HG03460 (cell line): Measurements from ENCODE around the gene SCTR.

Source experiments
- ATAC-seq: cut with Tn5 transposase; IDR thresholded peaks from one replicate; pipeline ENCODE4 v1.9.1; 2021; ENCODE audit not compliant: unreplicated experiment

Gene SCTR

DNA sequence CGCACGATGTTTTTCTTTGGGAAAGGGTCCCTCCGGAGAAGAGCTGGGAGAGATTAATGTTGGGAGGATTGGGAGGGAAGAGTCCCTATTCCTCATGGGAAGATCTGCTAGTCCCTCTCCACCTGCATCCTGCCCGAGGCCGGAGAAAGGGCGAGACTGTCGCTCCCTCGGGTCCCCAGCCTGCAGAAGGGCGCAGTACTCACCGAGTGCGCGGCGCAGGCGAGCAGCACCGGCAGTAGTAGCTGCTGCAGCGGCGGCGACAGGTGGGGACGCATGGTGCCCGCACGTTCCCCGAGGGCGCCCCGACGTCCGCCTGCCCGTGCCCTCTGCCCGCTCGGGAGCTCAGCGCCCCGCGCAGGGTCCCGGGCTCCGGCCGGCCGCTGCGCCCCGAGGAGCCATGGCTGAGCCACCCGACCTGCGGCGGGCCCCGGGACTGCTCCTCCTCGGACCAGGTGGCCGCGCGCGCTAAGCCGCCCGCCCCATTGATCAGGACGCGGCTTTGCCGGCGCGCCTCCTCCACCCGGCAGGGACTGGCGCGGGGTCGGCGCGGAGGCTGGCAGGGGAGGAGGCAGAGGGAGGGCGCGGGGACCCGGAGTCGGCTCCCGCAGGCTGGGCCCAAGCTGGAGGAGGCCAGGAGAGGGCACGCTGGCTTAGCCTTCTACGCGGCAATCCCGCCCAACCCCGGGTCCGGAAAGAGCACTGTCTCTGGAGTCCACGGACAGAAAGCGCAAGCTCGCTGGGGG is at the start of gene SCTR:
Gene SCTR (minus strand): TSS at position 532 of the 743 bp plus-strand sequence. CDS start 257 bp downstream, at position 275.
- no peak for ATAC-seq

DNA sequence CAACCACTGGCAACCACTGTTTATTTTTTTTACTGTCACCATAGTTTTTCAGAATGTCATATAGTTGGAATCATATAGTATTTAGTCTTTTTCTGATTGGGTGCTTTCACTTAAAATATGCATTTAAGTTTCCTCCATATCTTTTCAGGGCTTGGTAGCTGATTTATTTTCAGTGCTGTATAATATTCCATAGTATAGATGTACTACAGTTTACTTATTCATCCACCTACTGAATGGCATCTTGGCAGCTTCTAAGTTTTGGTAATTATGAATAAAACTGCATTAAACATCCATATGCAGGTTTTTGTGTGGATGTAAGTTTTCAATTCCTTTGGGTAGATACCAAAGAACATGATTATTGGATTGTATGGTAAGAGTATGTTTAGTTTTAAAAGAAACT is 43.0 kb upstream of the SCTR start:
- ATAC-seq, result no peak

DNA sequence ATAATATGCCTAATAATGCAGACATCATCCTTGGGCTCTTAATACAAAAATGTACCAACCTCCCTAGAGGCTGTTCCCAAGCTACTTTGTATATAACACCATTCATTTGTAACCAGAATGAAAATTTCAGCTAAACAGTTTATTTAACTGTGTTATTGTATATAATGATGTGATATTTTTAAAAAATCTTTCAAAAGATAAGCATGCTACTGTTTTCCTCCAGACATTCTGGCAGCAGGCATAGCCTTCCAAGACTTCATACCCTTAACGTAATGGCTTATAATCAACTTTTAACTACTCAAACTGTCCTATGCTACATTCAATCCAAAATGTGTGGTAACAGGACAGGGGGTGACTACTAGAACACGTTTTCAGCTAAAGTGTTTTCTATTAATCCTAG is 41.2 kb upstream of the SCTR start:
- no peak for ATAC-seq

DNA sequence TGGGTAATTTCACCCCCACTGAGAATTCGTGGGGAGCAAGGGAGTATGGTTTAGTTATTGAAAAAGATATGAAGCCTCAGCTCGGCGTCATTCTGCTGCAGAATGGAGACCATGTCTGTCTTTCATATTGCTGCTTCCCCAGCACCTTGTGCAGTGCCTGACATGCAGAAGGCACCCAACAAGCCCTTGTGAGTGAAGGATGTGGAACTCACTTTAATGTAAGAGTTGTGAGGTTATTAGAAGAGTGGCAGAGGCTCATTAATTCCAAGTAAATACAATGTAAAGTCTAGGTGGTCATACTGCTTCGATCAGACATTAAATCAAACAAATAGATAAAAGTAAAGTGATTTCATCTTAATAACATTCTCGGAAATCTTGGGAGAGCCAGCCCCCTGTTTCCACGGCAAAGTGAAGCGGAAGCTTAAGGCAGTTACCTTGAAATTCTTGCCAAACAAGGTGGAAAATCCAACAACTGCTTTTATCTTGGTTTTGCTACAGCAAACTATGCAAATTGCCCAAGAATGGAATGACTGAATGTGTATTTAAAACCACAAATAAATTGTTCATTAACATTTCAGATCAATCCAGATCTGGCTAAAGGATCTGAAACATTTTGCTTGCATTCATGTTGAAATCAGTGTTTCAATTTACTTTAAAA is 29.5 kb upstream of the SCTR start:
- ATAC-seq, result no peak

DNA sequence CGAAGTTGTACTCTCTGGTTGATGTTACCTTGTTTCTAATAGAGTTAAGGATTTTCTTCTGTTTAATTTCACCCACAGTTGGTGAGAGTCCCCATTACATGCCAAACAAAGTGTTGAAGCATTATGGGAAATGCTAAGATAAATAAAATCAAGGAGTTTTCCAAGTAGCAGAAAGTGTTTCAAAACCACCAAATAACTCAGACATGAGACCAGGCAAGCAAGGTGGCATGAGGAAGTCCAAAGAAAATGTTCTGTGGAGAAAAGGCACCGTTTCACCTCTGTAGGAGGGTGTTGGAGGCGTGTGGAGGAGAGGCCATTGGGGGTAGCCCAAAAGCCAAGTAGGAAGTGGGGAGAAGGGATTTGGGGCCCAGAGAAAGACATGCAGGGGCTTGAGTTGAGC is 28.6 kb upstream of the SCTR start:
- ATAC-seq, result no peak

DNA sequence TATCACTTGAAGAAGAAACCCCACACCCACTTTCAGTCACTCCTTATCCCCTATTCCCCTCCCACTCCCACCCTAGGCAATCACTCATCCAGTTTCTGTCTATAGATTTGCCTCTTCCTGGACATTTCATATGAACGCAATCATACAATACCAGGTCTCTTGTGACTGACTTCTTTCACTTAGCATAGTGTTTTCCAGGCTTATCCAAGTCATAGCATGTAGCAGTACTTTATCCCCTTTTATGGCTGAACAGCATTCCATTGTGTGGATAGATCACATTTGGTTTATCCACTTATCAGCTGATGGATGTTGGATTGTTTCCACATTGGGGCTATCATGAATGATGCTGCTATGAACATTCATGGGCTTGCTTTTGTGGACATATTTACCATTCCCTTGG is 26.6 kb upstream of the SCTR start:
- ATAC-seq, result no peak

DNA sequence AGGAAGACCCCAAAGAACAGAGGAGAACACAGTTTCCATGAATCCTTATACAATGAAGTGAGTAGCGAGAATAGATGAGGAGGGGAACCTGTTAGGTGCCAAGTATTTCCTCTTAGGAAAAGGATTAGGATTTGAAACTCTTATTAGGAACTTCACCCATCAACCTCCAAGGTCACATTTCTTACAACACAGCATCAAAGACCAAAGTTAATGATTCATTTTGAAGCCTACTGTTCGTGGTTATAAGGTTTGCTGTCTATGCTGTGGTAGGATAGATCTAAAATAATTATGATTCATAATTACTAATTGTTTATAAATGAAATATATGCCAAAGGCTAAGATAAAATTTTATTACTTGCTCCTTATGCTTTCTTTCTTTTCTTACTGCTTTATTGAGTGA is 26.1 kb upstream of the SCTR start:
- no peak for ATAC-seq

DNA sequence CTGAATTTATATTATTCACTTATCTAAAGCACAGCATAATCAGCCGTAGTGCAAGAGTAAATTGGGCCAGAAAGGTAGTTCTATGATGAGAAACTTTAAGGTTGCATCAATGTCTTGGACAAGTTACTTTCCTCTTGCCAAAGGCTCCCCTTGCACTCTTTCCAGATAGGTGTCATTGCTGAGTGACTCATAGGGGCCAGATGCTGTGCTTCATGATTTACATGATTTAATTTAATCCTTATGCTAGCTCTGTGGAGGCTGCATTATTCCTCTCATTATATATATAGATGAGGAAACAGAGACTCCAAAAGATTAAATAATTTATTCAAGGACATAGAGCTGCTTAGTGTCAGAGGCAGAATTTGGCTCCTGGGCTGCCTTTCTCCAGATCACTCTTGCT is 25.0 kb upstream of the SCTR start:
- ATAC-seq, result no peak

DNA sequence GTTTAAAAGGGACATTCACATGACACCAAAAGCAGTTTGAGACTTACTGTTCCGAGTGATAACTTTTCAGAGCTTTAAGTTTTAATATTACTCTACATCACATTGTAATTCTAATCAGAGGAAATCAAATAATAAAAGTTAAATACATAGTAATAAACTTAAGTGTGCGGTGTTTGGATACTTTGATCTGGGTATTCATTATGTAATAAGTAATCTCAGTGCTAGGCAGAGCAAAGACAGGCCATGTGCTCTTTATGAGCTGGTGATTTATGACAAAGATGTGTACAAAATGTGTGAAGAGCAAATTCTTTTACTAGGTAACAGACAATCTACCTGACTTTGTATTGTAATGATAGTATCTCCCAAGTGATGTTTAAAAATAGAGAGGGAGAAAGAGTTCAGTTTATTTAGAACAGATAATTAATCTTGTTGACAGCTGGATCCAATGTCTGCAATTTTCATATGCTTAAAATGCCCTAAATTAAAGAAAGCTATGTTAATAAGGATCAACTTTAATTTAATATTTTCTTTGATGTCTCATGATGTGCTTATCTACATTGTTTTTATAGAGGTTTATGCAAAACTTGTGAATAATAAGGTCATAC is 24.3 kb upstream of the SCTR start:
- ATAC-seq, result no peak

DNA sequence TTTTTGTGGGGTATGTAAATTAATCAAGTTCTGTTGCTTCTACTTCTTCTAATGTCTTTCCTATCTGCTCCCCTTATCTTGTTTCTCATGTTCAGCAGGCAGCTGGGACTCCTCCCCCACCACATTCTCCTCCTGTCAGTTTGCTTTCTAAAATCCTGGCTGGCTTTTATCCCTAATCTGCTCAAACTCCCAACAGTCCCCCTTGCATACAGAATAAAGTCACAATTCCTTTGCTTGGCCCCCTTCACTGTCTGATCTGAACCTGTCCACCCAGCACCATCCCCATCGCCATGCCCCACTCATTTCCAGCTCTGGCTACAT is 22.1 kb upstream of the SCTR start:
- ATAC-seq, result no peak

DNA sequence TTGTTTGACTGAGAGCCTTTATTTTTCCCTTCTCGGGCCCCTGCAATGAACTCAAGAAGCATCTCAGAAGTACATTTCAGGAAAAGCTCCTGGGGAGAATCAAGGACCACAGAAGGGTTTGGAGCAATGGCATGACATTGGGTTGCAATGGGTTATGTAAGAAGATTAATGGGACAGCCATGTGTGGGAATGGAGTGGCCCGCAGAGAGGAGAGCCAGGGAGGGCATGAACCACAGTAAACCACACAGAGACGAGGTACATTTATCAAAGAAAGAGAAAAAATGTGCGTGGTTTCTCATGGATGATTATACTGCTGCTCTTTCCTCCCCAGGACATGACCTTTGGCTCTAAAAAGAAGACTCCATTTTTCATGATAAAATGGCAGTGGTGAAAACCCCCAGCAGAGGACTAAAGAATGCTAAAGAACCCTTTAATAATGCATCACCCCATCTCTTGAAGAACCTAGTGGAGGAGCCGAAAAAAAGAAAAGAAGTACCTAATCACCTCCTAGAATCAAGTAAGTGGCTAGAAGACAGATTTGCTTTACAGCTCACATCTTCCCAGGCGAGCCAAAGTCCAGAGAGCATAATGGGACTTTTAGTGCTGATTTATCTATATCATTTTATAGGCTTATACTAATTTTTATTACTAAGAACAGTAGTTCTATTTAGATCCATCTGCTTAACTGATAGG is 21.6 kb upstream of the SCTR start:
- no peak for ATAC-seq

DNA sequence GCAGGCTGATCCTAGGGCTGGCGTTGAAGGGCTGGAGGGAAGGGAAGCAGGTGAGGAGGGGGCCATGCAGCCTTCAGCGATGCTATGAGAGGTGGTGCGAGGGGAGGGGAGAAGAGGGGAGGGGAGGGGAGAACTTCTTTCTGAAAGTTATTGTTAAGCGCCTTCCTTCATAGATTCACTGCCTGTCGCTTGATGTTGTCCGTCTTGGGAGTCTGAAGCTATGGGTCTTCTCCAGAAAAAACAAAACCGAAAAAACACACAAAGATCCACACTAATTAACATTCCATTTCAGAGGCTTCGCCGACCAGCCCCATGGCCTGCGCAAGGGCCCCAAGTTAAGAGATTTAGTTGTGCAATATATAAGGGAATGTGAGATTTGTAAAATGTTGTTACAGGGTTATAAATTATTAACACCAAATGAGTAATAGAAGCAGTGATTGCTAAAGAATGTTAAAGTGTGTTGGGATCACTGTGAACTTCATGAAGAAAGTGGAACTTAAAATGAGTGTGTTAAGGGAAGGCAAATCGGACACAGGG is 20.7 kb upstream of the SCTR start:
- ATAC-seq, result no peak

DNA sequence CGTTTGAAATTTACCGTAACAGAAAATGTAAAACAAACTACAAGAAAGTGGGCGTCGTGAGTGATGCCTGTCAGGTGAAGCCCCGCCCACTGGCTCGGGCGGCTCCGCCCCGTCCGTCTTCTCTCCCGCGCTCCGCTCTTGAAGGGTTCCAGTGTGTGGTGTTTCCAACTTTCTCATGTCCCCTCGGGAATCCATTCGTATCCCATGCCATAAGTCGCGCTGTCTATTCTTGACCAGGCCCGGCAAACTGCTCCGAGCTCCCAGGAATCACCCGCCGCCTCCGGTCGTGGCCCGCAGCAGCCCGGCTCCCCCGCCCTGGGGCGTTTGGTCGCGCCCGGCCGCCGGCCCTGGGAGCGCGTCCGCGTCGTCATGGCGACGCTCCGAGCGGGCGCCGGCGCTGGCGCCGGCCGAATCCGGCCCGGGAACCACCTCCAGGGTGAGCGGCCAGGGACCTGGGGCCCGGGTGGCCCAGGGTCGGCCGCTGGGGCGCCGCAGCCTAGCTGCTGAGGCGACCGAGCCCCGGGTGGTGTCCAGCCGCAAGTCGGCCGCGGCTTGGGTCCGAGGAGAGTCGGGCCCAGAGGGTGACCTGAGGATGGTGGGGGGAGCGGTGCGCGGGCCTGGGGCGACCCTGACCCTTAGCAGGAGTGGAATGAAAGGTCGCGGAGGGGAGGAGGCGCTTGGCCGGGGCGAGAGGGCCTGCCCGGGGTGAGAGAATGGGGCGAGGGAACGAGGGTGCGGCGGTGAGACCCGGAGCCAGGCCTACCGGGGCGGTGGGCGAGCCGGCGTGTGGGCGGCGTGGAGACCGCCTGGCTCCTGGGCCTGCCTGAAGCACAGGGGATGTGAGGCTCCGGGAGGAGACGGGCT is 20.0 kb upstream of the SCTR start, which contains the start of gene CFAP221:
Gene CFAP221 (plus strand): TSS at position 375 of the 864 bp plus-strand sequence. CDS start 1,683 bp downstream, outside the sequence.
- ATAC-seq, result peak; percentile 57

DNA sequence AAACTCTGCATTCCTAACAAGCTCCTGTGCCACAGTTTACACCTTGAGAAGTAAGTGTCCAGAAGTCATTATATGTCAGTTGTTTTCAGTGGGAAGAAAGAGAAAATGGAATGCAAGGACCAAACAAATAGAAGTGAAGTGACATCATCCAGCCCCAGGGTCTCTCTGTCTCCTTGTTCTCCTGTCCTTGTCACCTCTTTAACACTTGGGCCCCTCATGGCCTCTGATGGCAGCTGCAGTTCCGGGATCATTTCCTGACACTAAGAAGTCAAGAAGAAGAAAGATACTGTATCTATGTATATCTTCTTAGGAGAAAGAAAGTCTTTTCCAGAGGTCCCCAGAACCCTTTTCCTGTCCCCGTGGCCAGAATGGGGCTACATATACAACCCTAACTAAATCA is 17.2 kb upstream of the SCTR start:
- ATAC-seq, result no peak

DNA sequence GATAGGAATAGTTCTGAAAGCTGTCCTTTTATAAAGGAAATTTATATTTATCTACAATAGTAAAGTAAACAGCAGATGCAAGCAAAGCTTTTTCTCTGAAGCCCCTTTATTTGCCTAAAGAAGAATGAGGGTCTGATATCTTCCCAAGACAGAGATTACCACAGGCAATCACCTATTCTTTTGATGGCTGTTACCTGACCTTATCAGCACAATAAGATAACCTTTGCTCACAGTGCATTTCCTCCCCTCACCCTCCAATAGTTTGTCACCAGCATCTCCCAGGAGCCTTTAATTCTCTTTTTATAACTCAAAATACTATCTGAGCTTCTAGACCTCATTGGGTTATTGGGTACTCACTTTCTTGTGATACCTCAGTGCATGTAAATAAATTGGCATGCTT is 13.5 kb upstream of the SCTR start:
- ATAC-seq, result no peak

DNA sequence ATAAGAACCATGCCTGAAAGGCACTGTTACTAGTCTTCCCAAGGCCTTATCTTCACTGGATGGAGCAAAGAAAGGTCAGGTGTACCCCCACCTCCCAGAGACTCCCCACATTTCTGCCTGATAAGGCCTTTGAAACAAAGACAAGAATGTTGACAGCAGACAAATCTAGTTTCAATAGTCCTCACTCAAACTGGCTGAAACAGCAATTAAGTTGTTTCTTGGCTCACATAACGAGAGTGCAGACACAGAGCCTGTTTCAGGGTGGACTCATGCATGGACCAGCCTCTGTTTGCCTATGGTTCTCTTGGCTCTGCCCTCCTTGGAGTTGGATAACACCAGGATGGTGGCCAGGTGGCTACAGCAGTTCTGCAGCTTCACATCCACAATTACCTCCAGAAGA is 12.4 kb upstream of the SCTR start:
- no peak for ATAC-seq

DNA sequence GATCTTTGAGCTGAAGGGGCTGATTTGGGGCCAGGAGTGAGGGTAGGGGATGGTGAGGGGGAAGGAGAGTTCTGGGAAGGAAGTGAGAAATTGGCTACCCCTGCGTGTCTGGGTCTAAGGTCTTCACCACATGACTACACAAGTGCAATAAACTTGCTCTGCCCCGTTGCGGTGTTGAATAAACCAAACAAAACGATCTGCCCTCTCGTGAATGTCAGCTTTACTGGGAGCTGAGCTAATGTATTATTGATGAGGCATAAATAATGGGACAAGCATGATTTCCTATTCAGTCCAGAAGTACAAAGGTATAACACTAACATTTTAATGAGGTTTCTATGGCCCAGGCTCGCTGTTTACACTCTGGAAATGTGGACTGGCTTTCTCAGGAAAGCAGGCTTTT is 11.9 kb upstream of the SCTR start:
- ATAC-seq, result no peak

DNA sequence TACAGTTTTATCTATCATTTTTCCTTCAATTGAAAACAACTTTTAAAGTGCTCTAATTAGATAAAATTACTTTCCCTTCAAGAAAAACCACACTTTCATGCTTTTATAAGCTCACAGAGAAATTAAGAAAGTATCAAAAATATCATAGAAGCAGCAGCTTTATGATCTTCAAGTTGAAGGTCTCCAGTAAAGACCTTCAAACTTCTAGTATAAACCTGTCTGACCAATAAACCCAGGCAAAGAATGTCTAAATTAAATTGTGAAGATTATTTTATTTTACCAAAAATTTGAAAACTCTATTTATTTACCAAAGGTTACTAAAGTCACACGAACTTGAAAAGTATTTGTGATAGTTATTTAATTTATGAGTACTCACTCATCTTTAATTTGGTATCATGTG is 9.3 kb upstream of the SCTR start:
- ATAC-seq, result no peak

DNA sequence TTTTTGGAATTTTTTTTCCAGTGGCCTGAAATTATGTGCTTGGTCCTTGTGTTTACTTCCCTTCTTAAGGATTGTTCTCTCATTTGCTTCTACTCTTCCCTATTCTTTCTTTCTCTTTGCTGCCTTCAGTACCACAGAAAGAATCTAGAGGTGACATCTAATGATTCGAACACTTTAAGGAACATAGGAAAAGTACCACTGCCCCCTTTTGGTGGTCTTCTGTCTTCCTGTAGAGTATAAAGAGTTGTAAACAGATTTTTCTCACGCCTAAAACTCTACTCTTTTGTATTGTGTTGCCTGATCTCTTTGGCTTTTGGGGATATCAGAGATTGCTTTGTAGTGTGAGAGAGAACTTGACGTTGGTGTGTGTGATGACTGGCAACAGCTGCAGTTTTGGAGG is 7.0 kb upstream of the SCTR start:
- ATAC-seq, result no peak

DNA sequence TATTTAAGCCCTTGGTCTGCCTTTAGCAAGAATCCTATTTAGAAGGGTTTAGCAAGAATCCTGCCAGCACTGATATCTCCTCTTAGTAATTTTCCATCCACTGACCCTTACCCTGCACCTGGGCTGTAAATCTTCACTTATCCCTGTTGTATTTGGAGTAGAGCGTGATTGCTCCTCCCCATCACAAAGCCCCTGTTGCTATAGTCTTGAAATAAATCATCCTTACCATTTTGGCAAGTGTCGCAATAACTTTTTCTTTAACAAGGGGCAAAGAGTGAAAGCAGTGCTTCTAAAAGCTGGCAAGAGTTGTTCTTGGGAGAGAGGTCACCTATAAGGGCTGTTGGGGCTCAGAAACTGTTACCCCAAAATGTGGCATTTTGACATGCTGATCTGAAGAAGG is 3.7 kb upstream of the SCTR start:
- ATAC-seq, result no peak

DNA sequence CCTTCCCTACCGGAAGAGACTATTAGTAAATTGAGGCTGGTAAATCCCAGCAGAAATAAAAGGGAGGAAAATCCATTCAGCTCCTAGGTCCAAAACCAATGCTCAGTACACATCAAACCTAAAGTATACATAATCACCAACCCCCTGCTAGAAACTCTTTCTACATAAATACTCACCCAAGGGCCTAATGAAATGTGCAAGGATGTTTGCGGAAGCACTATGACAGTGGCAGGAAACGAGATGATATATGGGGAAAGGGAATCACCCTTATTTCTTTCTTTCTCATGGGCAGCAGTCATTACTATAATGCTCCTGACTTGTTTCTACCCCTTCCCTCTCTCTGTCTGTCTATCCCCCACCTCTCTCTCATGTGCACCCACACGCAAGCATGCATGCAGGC is 1.3 kb upstream of the SCTR start:
- no peak for ATAC-seq
